ENCODE results near the gene PFKP.

The PFKP gene

DNA sequence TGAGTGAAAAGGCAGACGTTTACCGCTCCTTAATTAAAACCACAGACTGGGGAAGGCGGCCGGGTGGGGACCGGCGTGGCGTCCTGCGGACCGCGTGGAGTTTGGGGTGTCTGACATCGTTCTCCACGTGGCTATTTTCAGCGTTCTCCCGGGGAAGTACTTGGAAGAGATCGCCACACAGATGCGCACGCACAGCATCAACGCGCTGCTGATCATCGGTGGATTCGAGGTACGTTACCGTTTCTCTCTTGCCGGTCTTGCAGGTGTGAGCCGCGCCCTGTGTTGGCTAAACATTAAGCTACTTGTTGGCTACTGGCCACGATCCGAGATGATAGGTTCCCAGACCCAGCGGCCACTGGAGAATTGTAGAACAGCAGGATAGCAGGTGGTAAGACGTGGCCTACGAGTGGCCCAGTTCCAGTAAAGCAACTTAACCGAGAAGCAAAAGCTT, 51.3 kb downstream of the PFKP start:
- TF ChIP-seq, protein P1, sequence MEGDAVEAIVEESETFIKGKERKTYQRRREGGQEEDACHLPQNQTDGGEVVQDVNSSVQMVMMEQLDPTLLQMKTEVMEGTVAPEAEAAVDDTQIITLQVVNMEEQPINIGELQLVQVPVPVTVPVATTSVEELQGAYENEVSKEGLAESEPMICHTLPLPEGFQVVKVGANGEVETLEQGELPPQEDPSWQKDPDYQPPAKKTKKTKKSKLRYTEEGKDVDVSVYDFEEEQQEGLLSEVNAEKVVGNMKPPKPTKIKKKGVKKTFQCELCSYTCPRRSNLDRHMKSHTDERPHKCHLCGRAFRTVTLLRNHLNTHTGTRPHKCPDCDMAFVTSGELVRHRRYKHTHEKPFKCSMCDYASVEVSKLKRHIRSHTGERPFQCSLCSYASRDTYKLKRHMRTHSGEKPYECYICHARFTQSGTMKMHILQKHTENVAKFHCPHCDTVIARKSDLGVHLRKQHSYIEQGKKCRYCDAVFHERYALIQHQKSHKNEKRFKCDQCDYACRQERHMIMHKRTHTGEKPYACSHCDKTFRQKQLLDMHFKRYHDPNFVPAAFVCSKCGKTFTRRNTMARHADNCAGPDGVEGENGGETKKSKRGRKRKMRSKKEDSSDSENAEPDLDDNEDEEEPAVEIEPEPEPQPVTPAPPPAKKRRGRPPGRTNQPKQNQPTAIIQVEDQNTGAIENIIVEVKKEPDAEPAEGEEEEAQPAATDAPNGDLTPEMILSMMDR (IDR thresholded peaks at IDR 0.05; ENCODE audit: low read depth, low read length) = no peak
- H3K4me3 ChIP-seq (ENCODE audit: low read depth, low read length) = no peak overlapping the region

DNA sequence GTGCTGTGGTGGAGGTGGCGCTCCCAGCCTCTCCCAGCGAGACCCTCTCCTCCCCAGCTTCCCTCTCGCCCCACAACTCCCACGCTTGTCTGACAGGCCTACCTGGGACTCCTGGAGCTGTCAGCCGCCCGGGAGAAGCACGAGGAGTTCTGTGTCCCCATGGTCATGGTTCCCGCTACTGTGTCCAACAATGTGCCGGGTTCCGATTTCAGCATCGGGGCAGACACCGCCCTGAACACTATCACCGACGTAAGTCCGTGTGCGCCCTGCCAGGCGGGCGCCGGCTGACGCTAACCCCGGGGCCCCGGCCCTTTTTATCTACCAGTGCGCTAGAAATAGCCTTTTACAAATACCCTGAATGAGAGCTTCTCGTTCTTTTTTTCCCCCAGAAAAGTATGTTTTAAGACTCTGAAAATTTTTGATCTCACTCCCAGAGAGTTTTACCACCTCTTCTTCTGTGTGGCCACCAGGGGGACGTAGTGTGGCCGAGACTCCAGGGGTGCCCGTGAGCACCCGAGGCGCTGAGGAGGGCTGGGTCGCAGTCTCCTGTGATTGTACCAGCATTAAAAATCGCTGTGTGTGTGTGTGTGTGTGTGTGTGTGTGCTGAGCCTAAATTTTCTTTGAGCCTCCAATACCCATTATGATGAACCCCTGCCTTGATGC, 52.6 kb downstream of the PFKP start:
- no peak overlapping the region for H3K4me3 ChIP-seq (ENCODE audit: low read depth, low read length)
- TF ChIP-seq, protein P1 (IDR thresholded peaks at IDR 0.05; ENCODE audit: low read depth, low read length) = peak; percentile 46

DNA sequence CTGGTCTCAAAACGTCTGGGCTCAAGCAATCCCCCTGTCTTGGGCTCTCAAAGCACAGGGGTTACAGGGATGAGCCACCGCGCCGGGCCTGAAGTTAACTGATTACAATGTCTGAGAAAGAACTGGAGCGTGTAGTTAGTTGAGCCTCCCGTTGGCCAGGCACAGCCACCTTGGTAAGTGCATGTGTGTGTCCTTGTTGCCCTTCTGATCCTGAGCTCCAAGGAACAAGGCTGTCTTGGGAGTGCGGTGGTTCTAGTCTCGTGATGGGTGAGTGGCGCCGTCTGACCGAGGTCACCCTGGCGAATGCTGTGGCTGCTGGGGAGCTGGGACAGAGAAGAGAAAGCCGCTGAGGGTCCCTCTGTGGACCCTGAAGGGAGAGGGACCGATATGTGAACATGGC, 54.7 kb downstream of the PFKP start:
- TF ChIP-seq, protein P1 (IDR thresholded peaks at IDR 0.05; ENCODE audit: low read depth, low read length) = no peak
- H3K4me3 ChIP-seq (ENCODE audit: low read depth, low read length) = no peak overlapping the region

DNA sequence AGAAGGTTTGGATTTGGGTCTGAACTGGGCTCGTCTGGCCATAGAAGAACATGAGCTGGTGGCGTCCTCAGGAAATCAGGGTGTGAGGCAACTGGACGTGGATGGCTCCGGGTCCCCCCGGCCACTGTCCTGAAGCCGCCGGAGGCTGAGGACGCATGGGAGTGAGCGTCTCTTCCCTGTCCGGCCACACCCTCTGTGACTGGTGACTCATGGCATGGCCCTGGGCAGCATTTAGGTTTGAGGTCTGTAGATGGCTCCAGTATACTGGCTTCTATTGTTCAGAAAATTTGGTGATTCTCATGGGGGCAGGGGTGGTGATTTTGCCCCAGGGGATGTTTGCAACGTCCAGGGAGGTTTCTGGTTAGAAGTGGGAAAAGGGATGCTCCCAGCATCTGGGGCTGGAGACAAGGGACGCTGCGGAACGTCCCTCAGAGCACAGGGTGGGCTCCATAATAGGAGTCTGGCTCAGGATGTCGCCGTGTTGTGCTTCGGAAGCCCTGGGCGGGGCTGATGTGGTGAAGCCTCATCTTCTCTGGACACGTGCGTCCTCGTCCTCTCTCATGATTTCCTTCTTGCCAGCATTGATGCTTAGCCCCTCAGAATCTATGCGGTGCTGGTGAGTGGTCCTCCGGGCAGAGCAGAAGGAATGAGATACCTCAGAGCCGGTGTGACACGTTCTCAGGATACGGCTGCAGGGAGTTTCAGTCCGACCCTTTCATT, 55.3 kb downstream of the PFKP start:
- TF ChIP-seq, protein P1 (IDR thresholded peaks at IDR 0.05; ENCODE audit: low read depth, low read length) = no peak

DNA sequence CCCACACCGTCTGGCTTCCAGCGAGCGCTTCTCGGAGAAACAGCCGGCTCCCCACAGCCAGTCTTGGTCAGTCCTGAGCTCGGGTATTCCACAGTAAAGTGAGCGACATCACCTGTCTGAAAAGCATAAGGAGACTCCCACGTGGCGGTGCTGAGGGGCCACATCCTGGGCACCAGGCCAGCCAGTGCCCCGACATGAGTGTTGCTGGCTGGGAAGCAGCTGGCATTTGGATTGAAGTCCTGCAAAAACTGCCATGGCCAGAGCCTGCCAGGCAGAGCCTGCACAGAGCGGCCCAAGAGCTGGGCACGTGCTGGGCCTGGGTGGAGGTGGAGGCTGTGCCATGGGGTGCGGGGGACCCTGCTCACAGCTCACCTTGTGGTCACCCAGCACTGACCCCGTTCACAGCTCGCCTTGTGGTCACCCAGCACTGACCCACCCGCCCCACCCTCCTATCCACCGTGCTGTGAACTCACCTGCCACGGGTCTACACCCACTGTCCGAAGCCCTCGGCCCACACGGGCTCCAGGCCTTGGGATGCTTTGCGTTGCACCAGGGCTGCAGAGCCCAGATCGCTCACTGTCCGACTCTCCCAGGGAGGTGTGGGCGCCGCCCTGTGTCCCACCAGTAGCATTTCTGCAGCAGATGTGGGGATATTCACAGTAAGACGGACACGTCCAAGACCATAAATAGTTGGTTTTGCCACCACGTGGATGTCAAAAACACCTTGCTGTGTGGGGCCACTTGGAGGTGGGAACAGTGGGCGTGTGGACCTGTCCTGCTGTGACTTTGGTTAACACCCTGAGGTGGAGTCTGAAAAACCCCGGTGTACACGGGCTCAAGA, 56.4 kb downstream of the PFKP start:
- TF ChIP-seq, protein P1 (IDR thresholded peaks at IDR 0.05; ENCODE audit: low read depth, low read length) = no peak
- no peak overlapping the region for H3K4me3 ChIP-seq (ENCODE audit: low read depth, low read length)

More for the DNA sequence above, 55.3 kb downstream of the PFKP start:
- H3K4me3 ChIP-seq (ENCODE audit: low read depth, low read length) = no peak overlapping the region

DNA sequence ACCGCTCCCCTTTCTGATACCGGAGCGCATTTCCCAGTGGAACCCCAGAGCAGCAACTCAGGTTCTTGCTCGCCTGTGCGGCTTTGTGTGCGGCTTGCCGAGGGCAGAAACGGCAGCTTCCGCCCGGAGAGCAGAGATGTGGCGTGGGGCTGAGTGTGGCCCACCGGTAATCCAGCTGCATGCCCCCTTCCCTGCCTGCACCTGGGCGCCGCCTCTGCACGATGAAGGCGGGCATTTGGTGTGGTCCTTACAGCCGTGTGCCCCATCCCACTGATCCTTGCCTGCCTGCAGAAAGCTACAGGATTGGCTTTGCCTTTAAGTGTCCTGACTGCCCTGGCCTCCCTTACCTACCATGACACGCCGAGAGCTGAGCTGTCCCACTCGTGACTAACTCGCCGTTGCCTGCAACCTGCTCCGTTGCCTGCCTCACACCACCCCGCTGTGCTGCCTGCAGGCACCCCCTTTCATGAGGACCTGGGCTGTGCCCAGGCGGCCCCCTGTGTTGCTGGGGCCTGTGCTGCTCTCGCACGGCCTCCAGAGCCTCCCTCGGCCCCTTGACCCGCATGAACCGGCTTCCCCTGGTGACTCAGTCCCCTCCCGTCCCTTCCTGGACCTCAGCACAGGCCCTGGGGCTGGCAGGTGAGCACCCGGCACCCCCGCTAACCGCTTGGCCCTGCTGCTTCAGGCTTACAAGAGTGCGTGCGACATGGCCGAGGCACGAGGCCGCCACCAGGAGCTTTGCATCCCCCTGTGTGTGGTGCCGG, 57.2 kb downstream of the PFKP start:
- TF ChIP-seq, protein P1 (IDR thresholded peaks at IDR 0.05; ENCODE audit: low read depth, low read length) = no peak
- no peak overlapping the region for H3K4me3 ChIP-seq (ENCODE audit: low read depth, low read length)

All from WI38 (cell line).